Measurements from ENCODE around the gene ACOT11. TPM values are rescaled to one million over a fixed set of nuclear protein-coding genes. Genes with fewer than 3 reads are reported as not detected.

ACOT11 gene
- total and polyA plus RNA-seq, 10 of the 15 experiments (the other 5 are each of a cell fraction or from before 2014, with no cell fraction given): 0.04 to 0.85 (median 0.39) TPM; not detected in 1

DNA sequence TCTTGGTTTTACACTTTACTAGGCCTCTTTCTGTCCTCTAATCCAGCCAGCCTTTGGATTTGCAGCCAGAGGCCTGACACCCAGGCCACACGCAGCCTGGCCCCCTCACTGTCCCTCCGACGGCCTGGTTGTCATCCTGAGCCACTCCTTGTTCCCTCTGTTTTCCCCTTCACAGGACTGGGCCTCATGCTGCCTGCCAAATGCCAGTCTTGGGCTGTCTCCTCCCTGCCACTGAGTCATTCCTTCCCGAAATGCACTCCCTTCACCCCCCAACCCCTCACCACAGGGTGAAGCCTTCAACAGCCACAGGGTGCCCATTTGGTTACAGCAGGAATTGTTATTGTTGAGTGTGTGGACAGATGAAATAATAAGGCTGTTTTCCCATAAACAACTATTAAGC, 21.3 kb downstream of the ACOT11 start (continued):
- TF ChIP-seq RB1 (IDR thresholded peaks at IDR 0.05; ENCODE audit: borderline replicate concordance): no peak
- TF ChIP-seq NFXL1 (IDR thresholded peaks at IDR 0.05; ENCODE audit: borderline replicate concordance): no peak
- no peak for TF ChIP-seq BHLHE40 (IDR thresholded peaks at IDR 0.05; ENCODE audit: borderline replicate concordance in 1 of 2, low read depth in 2 of 2, low read length in 1 of 2)
- no peak for TF ChIP-seq SMC3 (IDR thresholded peaks at IDR 0.05; ENCODE audit: borderline replicate concordance, low read length)
- no peak for TF ChIP-seq CBX5 (IDR thresholded peaks at IDR 0.05; ENCODE audit: low read depth)
- no peak for TF ChIP-seq POU2F2 (IDR thresholded peaks at IDR 0.05; ENCODE audit: borderline replicate concordance, low read depth, low read length)

DNA sequence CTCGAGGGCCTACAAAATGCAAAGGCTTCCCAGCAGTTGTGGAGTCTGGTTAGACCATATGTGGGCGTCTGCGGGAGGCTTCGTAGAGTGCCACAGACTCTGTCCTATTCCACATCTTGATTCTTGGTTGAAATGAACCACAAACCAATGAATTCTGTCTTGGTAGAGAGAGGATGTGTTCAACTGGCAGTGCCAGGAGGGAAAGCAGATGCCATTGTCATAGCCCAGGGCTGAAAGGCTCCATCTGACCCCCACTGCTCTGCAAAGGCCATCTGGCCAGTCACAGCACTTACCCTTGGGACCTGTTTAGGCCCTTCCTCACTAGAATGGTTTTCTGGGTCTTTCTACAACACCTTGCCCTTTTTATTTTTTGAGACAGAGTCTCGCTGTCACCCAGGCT, 22.1 kb downstream of the ACOT11 start:
- no peak overlapping the region for H3K27ac ChIP-seq (ENCODE audit: control insufficient read depth, insufficient read depth)
- ChIA-PET RAD21 (ENCODE audit: unreplicated experiment) (no interaction called here), POLR2A (no interaction called here), CTCF (no interaction called here), SMC1A (ENCODE audit: uncharacterized antibody, unreplicated experiment) (no interaction called here)
- H3K4me1 ChIP-seq (ENCODE audit: control insufficient read depth, insufficient read depth, low read length): no peaks in the 10 kb centered on the region; the same call in 1 of the 2 replicates
- no peak overlapping the region for H3K4me2 ChIP-seq (ENCODE audit: control insufficient read depth, insufficient read depth)
- H2AFZ ChIP-seq (ENCODE audit: control insufficient read depth, low read depth, low read length): no peak overlapping the region
- DNase-seq (ENCODE audit: low read depth, low spot score) (no peak), FAIRE-seq (no peak), ATAC-seq (no peak)
- WGBS (ENCODE audit: insufficient coverage, insufficient replicate concordance, low lambda C conversion rate, missing lambda C conversion rate): 50% methylated on average over 5 of the region's 5 CpGs
- intact Hi-C loops (cut with micrococcal nuclease; ENCODE audit: unreplicated experiment): no loop called here
- no peaks in the 10 kb centered on the region for H3K27me3 ChIP-seq (replicated peaks in 1 of 2; ENCODE audit: control insufficient read depth in 2 of 2, insufficient read depth in 2 of 2, low read length in 1 of 2)
- H3K9ac ChIP-seq (ENCODE audit: control insufficient read depth, insufficient read depth, low read length): no peak overlapping the region
- H3K79me2 ChIP-seq (ENCODE audit: control insufficient read depth, insufficient read depth, low read length): no peaks in the 10 kb centered on the region
- no peaks in the 10 kb centered on the region for H3K9me3 ChIP-seq (replicated peaks; ENCODE audit: control insufficient read depth, insufficient read depth, low read length)
- H3K4me3 ChIP-seq: no peak overlapping the region
- BruUV-seq (replicated peaks): no TSS peak
- in situ Hi-C loops (cut with MboI): no loop called here
- H4K20me1 ChIP-seq (ENCODE audit: control insufficient read depth, insufficient read depth): no peaks in the 10 kb centered on the region
- no peaks in the 10 kb centered on the region for H3K36me3 ChIP-seq (ENCODE audit: control insufficient read depth in 2 of 2, insufficient read depth in 2 of 2, low read length in 1 of 2)
- no peak for TF ChIP-seq TCF3 (IDR thresholded peaks at IDR 0.05; ENCODE audit: borderline replicate concordance, insufficient read depth, low read depth, low read length)
- TF ChIP-seq KLF5 (IDR thresholded peaks at IDR 0.05; ENCODE audit: partially characterized antibody): no peak
- TF ChIP-seq HDAC2 (IDR thresholded peaks at IDR 0.05): no peak
- TF ChIP-seq, protein P1, sequence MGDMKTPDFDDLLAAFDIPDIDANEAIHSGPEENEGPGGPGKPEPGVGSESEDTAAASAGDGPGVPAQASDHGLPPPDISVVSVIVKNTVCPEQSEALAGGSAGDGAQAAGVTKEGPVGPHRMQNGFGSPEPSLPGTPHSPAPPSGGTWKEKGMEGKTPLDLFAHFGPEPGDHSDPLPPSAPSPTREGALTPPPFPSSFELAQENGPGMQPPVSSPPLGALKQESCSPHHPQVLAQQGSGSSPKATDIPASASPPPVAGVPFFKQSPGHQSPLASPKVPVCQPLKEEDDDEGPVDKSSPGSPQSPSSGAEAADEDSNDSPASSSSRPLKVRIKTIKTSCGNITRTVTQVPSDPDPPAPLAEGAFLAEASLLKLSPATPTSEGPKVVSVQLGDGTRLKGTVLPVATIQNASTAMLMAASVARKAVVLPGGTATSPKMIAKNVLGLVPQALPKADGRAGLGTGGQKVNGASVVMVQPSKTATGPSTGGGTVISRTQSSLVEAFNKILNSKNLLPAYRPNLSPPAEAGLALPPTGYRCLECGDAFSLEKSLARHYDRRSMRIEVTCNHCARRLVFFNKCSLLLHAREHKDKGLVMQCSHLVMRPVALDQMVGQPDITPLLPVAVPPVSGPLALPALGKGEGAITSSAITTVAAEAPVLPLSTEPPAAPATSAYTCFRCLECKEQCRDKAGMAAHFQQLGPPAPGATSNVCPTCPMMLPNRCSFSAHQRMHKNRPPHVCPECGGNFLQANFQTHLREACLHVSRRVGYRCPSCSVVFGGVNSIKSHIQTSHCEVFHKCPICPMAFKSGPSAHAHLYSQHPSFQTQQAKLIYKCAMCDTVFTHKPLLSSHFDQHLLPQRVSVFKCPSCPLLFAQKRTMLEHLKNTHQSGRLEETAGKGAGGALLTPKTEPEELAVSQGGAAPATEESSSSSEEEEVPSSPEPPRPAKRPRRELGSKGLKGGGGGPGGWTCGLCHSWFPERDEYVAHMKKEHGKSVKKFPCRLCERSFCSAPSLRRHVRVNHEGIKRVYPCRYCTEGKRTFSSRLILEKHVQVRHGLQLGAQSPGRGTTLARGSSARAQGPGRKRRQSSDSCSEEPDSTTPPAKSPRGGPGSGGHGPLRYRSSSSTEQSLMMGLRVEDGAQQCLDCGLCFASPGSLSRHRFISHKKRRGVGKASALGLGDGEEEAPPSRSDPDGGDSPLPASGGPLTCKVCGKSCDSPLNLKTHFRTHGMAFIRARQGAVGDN (IDR thresholded peaks at IDR 0.05): no peak
- no peak for TF ChIP-seq BMI1 (IDR thresholded peaks at IDR 0.05; ENCODE audit: borderline replicate concordance)
- no peak for TF ChIP-seq CTCF (IDR thresholded peaks at IDR 0.05 in 2 of 3, conservative IDR thresholded peaks at IDR 0.05 in 1 of 3; ENCODE audit: control insufficient read depth in 2 of 3, extremely low read depth in 1 of 3, insufficient read depth in 1 of 3, low read depth in 3 of 3, low read length in 3 of 3)
- TF ChIP-seq, protein P2, sequence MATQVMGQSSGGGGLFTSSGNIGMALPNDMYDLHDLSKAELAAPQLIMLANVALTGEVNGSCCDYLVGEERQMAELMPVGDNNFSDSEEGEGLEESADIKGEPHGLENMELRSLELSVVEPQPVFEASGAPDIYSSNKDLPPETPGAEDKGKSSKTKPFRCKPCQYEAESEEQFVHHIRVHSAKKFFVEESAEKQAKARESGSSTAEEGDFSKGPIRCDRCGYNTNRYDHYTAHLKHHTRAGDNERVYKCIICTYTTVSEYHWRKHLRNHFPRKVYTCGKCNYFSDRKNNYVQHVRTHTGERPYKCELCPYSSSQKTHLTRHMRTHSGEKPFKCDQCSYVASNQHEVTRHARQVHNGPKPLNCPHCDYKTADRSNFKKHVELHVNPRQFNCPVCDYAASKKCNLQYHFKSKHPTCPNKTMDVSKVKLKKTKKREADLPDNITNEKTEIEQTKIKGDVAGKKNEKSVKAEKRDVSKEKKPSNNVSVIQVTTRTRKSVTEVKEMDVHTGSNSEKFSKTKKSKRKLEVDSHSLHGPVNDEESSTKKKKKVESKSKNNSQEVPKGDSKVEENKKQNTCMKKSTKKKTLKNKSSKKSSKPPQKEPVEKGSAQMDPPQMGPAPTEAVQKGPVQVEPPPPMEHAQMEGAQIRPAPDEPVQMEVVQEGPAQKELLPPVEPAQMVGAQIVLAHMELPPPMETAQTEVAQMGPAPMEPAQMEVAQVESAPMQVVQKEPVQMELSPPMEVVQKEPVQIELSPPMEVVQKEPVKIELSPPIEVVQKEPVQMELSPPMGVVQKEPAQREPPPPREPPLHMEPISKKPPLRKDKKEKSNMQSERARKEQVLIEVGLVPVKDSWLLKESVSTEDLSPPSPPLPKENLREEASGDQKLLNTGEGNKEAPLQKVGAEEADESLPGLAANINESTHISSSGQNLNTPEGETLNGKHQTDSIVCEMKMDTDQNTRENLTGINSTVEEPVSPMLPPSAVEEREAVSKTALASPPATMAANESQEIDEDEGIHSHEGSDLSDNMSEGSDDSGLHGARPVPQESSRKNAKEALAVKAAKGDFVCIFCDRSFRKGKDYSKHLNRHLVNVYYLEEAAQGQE (IDR thresholded peaks at IDR 0.05; ENCODE audit: low read depth, low read length): no peak
- no peak for TF ChIP-seq POLR2AphosphoS5 (IDR thresholded peaks at IDR 0.05; ENCODE audit: low read length)
